ENCODE data around the gene P4HB.

- TF ChIP-seq CTCF (IDR thresholded peaks at IDR 0.05) (no peak), POLR2AphosphoS5 (IDR thresholded peaks at IDR 0.05) (no peak)
Observed at GRCh38 chr17:81811705-81812570, 48.4 kb downstream of the P4HB start.
